Stimulated activated naive CD8-positive, alpha-beta T cell treated with anti-CD3 and anti-CD28 coated beads, Interleukin-15, Interleukin-2, amounts not matched to agents 100 ng/mL and 50 ng/mL, for 24 hours (primary cell): ENCODE data around the gene OR6C2.
"Not testable (repeated sequence)": the region's sequence is repeated elsewhere in the genome, so short reads cannot be mapped to it uniquely, and the experiment has no call there.

Source experiments
- H3K27ac Mint-ChIP-seq: one replicate; pipeline ENCODE4 v1.8.0; 2021; ENCODE audit warnings: mild to moderate bottlenecking, mixed read lengths
- H3K27me3 Mint-ChIP-seq: one replicate; pipeline ENCODE4 v1.8.0; 2021; ENCODE audit warnings: mixed read lengths
- H3K36me3 Mint-ChIP-seq: one replicate; pipeline ENCODE4 v1.8.0; 2021; ENCODE audit warnings: low read depth, mixed read lengths
- H3K4me1 Mint-ChIP-seq: one replicate; pipeline ENCODE4 v1.8.0; 2021; ENCODE audit warnings: low read depth, mixed read lengths
- H3K4me3 Mint-ChIP-seq: one replicate; pipeline ENCODE4 v1.8.0; 2021; ENCODE audit warnings: mild to moderate bottlenecking, mixed read lengths
- H3K9me3 Mint-ChIP-seq: one replicate; pipeline ENCODE4 v1.8.0; 2021; ENCODE audit warnings: mixed read lengths

Gene OR6C2

GRCh38 chr12:55443776-55444175, at the start of gene OR6C2:
OR6C2 (plus strand) TSS chr12:55444076; CDS start chr12:55452214, 8,138 bp downstream.
- Mint-ChIP-seq H3K4me1 (no peaks in the 10 kb centered on the region), H3K36me3 (peaks cover 4% of the 10 kb centered on the region), H3K9me3 (peaks cover 17% of the 10 kb centered on the region), H3K27me3 (peaks cover 27% of the 10 kb centered on the region), H3K4me3 (no peak within 1 kb of the TSS), H3K27ac (no peak within 1 kb of the TSS)

- H3K4me1 Mint-ChIP-seq = no peaks in the 10 kb centered on the region
- H3K27me3 Mint-ChIP-seq = peaks cover 40% of the 10 kb centered on the region
- H3K36me3 Mint-ChIP-seq = no peaks in the 10 kb centered on the region
Observed at GRCh38 chr12:55396326-55396725, 47.5 kb upstream of the OR6C2 start.

GRCh38 chr12:55400229-55400628, 43.6 kb upstream of the OR6C2 start, which contains the start of gene OR6C65:
OR6C65 (plus strand) TSS chr12:55400529; CDS start chr12:55400529, 0 bp downstream.
- H3K27me3 Mint-ChIP-seq = peaks cover 40% of the 10 kb centered on the region
- H3K4me3 Mint-ChIP-seq = no peak within 1 kb of the TSS
- H3K9me3 Mint-ChIP-seq = no peaks in the 10 kb centered on the region
- H3K36me3 Mint-ChIP-seq = no peaks in the 10 kb centered on the region
- H3K4me1 Mint-ChIP-seq = no peaks in the 10 kb centered on the region
- H3K27ac Mint-ChIP-seq = no peak within 1 kb of the TSS

More at GRCh38 chr12:55396326-55396725, 47.5 kb upstream of the OR6C2 start:
- Mint-ChIP-seq H3K9me3 (no peaks in the 10 kb centered on the region), H3K27ac (no peak overlapping the region), H3K4me3 (no peak overlapping the region)

- H3K9me3 Mint-ChIP-seq = peaks cover 3% of the 10 kb centered on the region
- no peak overlapping the region for H3K4me3 Mint-ChIP-seq
- H3K27ac Mint-ChIP-seq = no peak overlapping the region
- no peaks in the 10 kb centered on the region for H3K36me3 Mint-ChIP-seq
- no peaks in the 10 kb centered on the region for H3K4me1 Mint-ChIP-seq
- H3K27me3 Mint-ChIP-seq = peaks cover 23% of the 10 kb centered on the region
Observed at GRCh38 chr12:55407866-55408265, 36.0 kb upstream of the OR6C2 start.

GRCh38 chr12:55409133-55409532, 34.7 kb upstream of the OR6C2 start:
- H3K4me1 Mint-ChIP-seq, H3K36me3 Mint-ChIP-seq, H3K27ac Mint-ChIP-seq, H3K4me3 Mint-ChIP-seq, H3K9me3 Mint-ChIP-seq: not testable (repeated sequence)
- H3K27me3 Mint-ChIP-seq = peaks cover 17% of the 10 kb centered on the region

- H3K4me1 Mint-ChIP-seq, H3K9me3 Mint-ChIP-seq, H3K27ac Mint-ChIP-seq, H3K36me3 Mint-ChIP-seq, H3K4me3 Mint-ChIP-seq: not testable (repeated sequence)
- peaks cover 36% of the 10 kb centered on the region for H3K27me3 Mint-ChIP-seq
Observed at GRCh38 chr12:55412138-55412537, 31.7 kb upstream of the OR6C2 start.

- H3K9me3 Mint-ChIP-seq, H3K27ac Mint-ChIP-seq, H3K4me3 Mint-ChIP-seq, H3K4me1 Mint-ChIP-seq, H3K36me3 Mint-ChIP-seq: not testable (repeated sequence)
- H3K27me3 Mint-ChIP-seq = peaks cover 42% of the 10 kb centered on the region
Observed at GRCh38 chr12:55413498-55414388, 30.1 kb upstream of the OR6C2 start.

GRCh38 chr12:55414396-55414823, 29.5 kb upstream of the OR6C2 start:
- not testable (repeated sequence) for H3K27ac Mint-ChIP-seq, H3K36me3 Mint-ChIP-seq, H3K4me1 Mint-ChIP-seq, H3K4me3 Mint-ChIP-seq, H3K9me3 Mint-ChIP-seq
- H3K27me3 Mint-ChIP-seq = peaks cover 45% of the 10 kb centered on the region

GRCh38 chr12:55414889-55415288, 29.0 kb upstream of the OR6C2 start:
- not testable (repeated sequence) for H3K27ac Mint-ChIP-seq, H3K4me3 Mint-ChIP-seq, H3K4me1 Mint-ChIP-seq, H3K9me3 Mint-ChIP-seq, H3K36me3 Mint-ChIP-seq
- peaks cover 48% of the 10 kb centered on the region for H3K27me3 Mint-ChIP-seq

- H3K27ac Mint-ChIP-seq = no peak overlapping the region
- H3K4me3 Mint-ChIP-seq = no peak overlapping the region
- peaks cover 48% of the 10 kb centered on the region for H3K27me3 Mint-ChIP-seq
- H3K36me3 Mint-ChIP-seq = no peaks in the 10 kb centered on the region
- no peaks in the 10 kb centered on the region for H3K9me3 Mint-ChIP-seq
- peaks cover 6% of the 10 kb centered on the region for H3K4me1 Mint-ChIP-seq
Observed at GRCh38 chr12:55416961-55417360, 26.9 kb upstream of the OR6C2 start.

GRCh38 chr12:55420307-55420962, 23.4 kb upstream of the OR6C2 start:
- Mint-ChIP-seq H3K4me3 (no peak overlapping the region), H3K9me3 (no peaks in the 10 kb centered on the region), H3K27me3 (peaks cover 52% of the 10 kb centered on the region), H3K27ac (no peak overlapping the region), H3K4me1 (peaks cover 1% of the 10 kb centered on the region), H3K36me3 (no peaks in the 10 kb centered on the region)

GRCh38 chr12:55425954-55426353, 17.9 kb upstream of the OR6C2 start, which contains the start of gene OR6C76:
OR6C76 (plus strand) TSS chr12:55426254; CDS start chr12:55426254, 0 bp downstream.
- H3K36me3 Mint-ChIP-seq = no peaks in the 10 kb centered on the region
- no peaks in the 10 kb centered on the region for H3K9me3 Mint-ChIP-seq
- H3K4me3 Mint-ChIP-seq = no peak within 1 kb of the TSS
- peaks cover 26% of the 10 kb centered on the region for H3K27me3 Mint-ChIP-seq
- no peaks in the 10 kb centered on the region for H3K4me1 Mint-ChIP-seq
- no peak within 1 kb of the TSS for H3K27ac Mint-ChIP-seq

- Mint-ChIP-seq H3K36me3 (no peaks in the 10 kb centered on the region), H3K27me3 (peaks cover 30% of the 10 kb centered on the region), H3K4me1 (no peaks in the 10 kb centered on the region), H3K27ac (no peak overlapping the region), H3K4me3 (no peak overlapping the region), H3K9me3 (no peaks in the 10 kb centered on the region)
Observed at GRCh38 chr12:55428331-55429243, 15.3 kb upstream of the OR6C2 start.

GRCh38 chr12:55441233-55441632, 2.6 kb upstream of the OR6C2 start:
- not testable (repeated sequence) for H3K36me3 Mint-ChIP-seq, H3K27ac Mint-ChIP-seq, H3K4me3 Mint-ChIP-seq, H3K4me1 Mint-ChIP-seq
- peaks cover 24% of the 10 kb centered on the region for H3K27me3 Mint-ChIP-seq
- H3K9me3 Mint-ChIP-seq = peaks cover 17% of the 10 kb centered on the region
